ENCODE measurements around the gene RUFY3. TPM values are rescaled to one million over a fixed set of nuclear protein-coding genes. Genes with fewer than 3 reads are reported as not detected.
"Not testable (repeated sequence)": the region's sequence is repeated elsewhere in the genome, so short reads cannot be mapped to it uniquely, and the experiment has no call there.

Gene RUFY3
- polyA plus RNA-seq, 3 donors, result 102 to 205 (median 113) TPM

DNA sequence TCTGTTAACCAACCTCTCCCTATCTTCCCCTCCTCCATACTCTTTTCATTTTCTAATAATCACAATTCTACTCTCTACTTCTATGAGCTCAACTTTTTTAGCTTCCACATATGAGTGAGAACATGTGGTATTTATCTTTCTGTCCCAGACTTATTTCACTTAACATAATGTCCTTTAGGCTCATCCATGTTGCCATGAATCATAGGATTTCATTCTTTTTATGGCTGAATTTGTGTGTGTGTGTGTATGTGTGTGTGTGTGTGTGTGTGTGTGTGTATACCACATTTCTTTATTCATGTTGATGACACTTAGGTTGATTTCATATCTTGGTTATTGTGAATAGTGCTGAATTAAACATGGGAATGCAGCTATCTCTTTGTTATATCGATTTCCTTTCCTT, 37.4 kb downstream of the RUFY3 start:
- no peak for DNase-seq (ENCODE audit: extremely low read depth in 1 of 11, low read depth in 9 of 11, low spot score in 4 of 11)

- DNase-seq (ENCODE audit: extremely low read depth in 1 of 11, low read depth in 9 of 11, low spot score in 4 of 11), result no peak
Observed at GRCh38 chr4:70759627-70760026, 37.9 kb downstream of the RUFY3 start.

- DNase-seq (ENCODE audit: extremely low read depth in 1 of 11, low read depth in 9 of 11, low spot score in 4 of 11), result peak in 10 of 11 donors; percentile 22 to 75 (median 55)
Observed at GRCh38 chr4:70760662-70761061, 38.9 kb downstream of the RUFY3 start.

DNA sequence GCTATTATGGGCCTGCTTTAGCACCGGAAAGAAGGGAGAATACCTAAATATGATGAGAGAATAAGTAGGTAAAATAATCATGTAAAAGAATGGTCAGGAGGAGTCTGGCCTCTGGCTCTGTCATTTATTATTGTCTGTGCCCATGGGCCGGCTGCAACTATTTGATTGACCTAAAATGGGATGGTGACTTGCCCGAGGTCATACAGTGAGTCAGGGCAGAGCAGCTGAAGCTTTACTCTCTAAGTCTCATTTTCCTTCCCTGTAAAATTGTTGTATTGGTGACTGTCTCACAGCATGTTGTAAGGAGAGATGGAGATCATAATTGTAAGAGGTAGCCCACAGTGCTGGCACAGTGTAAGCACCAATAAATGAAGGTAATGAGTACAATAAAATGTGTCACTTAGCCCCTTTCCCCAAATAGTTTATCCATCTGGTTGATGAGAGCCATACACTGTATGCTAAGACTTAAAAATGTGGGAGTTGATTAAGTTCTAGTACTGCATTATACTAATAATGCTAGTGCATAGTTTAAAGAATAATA, 39.6 kb downstream of the RUFY3 start:
- DNase-seq (ENCODE audit: extremely low read depth in 1 of 11, low read depth in 9 of 11, low spot score in 4 of 11), result no peak

DNA sequence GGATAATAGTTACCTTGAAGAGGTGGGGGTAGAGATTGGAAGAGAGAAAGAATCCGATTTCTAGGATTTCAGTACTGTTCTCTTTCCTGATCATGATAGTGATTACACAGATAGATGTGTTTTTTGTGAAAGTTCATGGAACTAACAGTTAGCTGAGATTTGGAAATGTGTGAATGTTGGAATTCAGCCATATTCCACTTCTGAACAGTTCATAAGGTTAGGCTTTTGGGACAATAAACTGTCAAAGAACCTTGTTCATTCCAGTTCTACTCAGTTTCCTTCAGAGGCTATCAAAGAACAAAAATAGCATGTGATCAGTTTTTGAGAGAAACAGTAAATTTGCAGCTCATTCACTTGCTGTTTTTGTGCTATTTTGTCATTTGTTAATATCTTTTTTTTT, 43.6 kb downstream of the RUFY3 start:
- DNase-seq (ENCODE audit: extremely low read depth in 1 of 11, low read depth in 9 of 11, low spot score in 4 of 11), result no peak

GRCh38 chr4:70768301-70768948, 46.7 kb downstream of the RUFY3 start:
- DNase-seq (ENCODE audit: extremely low read depth in 1 of 11, low read depth in 9 of 11, low spot score in 4 of 11), result no peak

GRCh38 chr4:70769396-70769795, 47.6 kb downstream of the RUFY3 start:
- DNase-seq (ENCODE audit: extremely low read depth in 1 of 11, low read depth in 9 of 11, low spot score in 4 of 11), result not testable (repeated sequence)

DNA sequence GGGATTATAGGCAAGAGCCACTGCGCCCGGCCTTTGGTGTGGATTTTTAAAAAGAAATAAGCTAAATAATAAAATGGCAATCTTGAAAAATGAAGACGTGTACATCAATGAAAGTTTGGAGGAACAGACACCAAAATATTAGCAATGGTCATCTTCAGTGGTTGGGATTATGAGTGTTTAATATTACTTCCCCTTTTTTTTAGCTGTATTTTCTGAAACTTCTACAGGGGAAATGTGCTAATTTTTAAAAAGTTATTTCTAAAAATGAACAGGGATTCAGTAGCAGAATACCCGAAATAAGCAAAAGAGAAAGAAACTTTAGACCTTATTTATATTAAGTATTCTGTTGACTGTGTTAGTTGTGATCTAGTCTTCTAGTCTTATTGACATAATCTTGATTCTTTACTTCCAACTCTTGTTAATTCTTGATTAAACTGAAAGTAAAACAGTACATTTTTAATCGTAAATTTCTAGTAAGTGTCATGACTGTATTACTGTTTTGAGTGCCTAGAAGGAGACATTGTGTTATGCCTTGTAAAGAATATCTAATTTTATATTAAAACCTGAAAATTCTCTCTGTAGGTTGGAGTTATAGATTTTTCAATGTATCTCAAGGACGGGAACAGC, 51.3 kb downstream of the RUFY3 start:
- DNase-seq (ENCODE audit: extremely low read depth in 1 of 11, low read depth in 9 of 11, low spot score in 4 of 11), result no peak

DNA sequence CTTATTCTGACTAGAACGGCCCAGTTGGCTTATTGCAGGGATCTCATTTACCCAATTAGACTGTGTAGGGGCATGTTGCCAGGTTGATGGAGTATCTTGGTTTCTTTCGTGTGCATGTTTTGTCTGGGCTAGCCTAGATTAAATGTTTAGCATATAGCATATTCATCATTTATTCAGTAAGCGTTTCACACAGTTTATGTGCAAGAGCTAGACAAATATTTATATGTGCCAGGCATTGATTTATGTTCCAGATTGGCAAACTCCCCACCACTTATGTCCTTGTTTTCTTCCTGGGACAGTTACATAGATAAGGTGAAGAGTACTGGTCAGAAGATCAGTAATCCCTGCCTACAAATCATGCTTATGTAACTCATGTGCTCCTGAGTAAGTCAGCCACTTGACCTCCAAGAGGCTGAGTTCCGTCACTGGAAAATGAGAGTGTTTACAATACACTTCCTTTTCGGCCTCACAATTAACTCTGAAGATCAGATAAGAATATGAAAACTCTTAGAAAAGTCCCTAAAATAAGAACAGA, 57.2 kb downstream of the RUFY3 start:
- peak in 5 of 11 donors; percentile 8 to 28 (median 23) for DNase-seq (ENCODE audit: extremely low read depth in 1 of 11, low read depth in 9 of 11, low spot score in 4 of 11)

DNA sequence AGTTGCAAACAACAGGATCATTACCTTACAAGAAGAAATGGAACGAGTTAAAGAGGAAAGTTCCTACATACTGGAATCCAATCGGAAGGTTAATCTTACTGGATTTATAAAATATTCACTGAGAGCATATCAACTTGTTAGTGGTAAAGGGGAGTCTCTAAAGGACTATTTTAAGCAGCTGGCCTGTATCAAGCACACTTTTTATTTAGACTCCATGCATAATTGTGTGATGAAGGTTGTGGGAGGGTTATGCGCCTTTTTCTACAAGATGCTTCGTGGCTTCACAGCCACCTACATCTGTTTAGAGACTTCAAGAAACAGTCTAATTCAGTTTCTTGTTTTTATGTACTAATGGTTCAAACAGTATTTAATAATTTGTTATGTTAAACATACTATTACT, 61.3 kb downstream of the RUFY3 start:
- no peak for DNase-seq (ENCODE audit: extremely low read depth in 1 of 11, low read depth in 9 of 11, low spot score in 4 of 11)

DNA sequence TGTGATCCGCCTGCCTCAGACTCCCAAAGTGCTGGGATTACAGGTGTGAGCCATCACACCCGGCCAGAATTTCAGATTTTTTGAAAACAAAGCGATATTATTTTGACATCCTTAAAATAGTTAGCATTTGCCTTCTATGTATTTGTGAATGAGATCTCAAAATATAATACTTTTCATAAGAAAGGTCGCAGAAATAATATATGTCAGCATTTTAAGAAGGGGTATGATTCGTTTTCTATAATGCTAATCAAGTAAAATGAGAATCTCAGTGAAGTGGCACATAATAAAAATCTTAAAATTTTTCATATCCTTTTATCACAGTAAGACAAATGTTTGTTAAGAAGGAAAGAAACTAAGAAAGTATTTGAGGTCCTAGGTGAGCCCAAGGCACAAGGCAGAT, 65.7 kb downstream of the RUFY3 start:
- no peak for DNase-seq (ENCODE audit: extremely low read depth in 1 of 11, low read depth in 9 of 11, low spot score in 4 of 11)

- DNase-seq (ENCODE audit: extremely low read depth in 1 of 11, low read depth in 9 of 11, low spot score in 4 of 11), result no peak
Observed at GRCh38 chr4:70788733-70789132, 67.0 kb downstream of the RUFY3 start.

DNA sequence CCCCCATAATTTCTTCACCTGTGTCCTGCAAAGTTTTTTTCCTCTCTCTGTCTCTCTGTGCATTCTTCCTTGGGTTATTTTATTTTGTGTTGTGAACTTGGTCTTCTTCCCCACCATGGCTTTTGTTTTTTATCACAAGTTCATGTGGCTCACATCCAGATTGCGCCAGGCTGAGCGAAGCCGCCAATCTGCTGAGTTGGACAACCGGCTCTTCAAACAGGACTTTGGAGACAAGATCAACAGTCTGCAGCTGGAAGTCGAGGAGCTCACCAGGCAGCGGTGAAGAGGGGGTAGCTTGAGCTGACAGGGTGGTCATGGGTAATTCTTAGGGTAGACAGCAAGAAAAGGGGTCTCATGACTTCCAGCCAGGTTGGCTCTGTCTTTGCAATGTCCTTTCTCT, 71.9 kb downstream of the RUFY3 start:
- DNase-seq (ENCODE audit: extremely low read depth in 1 of 11, low read depth in 9 of 11, low spot score in 4 of 11), result no peak

DNA sequence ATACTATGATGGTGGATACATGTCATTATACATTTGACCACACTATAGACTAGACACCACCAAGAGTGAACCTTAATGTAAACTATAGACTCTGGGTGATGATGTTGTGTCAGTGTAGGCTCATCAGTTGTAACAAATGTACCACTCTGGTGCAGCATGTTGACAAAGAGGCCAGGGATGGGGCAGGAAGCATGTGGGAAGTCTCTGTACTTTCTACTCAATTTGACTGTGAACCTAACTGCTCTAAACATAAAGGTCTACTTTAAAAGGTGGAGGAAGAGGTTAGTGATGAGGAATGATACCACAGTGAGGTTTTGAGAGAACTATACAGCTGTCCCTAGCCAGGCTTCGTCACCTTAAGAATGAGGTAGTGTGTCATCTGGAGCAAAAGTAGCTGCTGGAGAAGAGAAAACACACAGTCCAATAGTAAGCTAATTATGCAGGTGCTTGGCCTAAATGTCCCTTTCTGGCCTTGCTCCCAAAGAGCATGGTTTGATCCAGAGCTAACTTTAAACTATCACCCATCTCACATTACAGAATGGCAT, 79.6 kb downstream of the RUFY3 start:
- no peak for DNase-seq (ENCODE audit: extremely low read depth in 1 of 11, low read depth in 9 of 11, low spot score in 4 of 11)

GRCh38 chr4:70802928-70803580, 81.3 kb downstream of the RUFY3 start:
- DNase-seq (ENCODE audit: extremely low read depth in 1 of 11, low read depth in 9 of 11, low spot score in 4 of 11), result no peak

GRCh38 chr4:70808151-70808550, 86.4 kb downstream of the RUFY3 start:
- no peak for DNase-seq (ENCODE audit: extremely low read depth in 1 of 11, low read depth in 9 of 11, low spot score in 4 of 11)

GRCh38 chr4:70815370-70815769, 93.6 kb downstream of the RUFY3 start:
- no peak for DNase-seq (ENCODE audit: extremely low read depth in 1 of 11, low read depth in 9 of 11, low spot score in 4 of 11)

DNA sequence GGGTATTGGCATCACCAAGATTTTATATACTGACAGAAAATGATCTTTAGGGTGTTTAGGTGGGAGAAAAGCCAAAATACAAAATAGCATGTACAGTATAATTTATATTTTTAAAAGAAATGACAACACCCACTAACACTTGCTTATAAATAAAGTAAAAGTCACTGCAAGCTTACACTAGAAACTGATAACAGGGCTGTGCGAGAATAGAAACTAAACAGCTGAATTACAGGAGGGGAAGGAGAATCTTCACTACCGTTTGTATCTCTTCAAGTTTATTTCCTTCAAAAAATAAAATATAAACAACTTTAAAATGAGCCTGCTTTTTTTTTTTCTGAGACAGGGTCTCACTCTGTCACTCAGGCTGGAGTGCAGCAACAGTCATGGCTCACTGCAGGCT, 95.1 kb downstream of the RUFY3 start:
- DNase-seq (ENCODE audit: extremely low read depth in 1 of 11, low read depth in 9 of 11, low spot score in 4 of 11), result no peak

DNA sequence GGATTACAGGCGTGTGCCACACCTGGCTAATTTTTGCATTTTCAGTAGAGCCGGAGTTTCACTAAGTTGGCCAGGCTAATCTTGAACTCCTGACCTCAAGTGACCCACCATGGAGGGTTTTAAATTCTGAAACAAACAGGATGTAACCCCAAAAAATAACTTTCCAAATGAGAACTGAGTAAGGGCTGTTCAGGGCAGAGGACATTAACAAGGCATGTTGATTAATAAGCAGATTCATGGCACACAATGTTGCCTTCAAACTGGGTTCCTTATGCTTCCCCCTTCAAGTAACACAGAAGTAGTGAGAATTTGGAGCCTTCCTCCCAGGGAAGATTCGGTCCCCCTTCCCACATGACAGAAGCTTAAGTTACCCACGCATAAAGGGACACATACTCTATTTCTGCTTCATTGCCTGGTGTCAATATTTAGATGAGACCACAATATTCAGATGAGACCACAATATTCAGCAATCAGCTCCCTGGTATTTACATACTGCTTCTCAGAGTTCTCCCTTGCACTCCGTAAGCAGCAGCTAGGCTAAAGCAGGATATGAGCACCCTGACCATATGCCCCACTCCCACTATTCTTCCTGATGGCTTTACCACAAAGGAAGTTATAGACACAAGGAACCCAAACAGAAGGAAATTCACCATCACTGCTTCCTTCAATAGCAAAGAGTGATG, 96.5 kb downstream of the RUFY3 start:
- DNase-seq (ENCODE audit: extremely low read depth in 1 of 11, low read depth in 9 of 11, low spot score in 4 of 11), result no peak

Data from renal cortex interstitium (tissue), 11 donors.